Epithelial cell of esophagus (primary cell): Measurements from ENCODE around the gene ZNF318.
"Not testable (repeated sequence)": the region's sequence is repeated elsewhere in the genome, so short reads cannot be mapped to it uniquely, and the experiment has no call there.

ENCODE experiments used
- DNase-seq: peaks from one replicate; pipeline ENCODE4 v3.0.0; 2010; ENCODE audit warnings: low read depth
- H3K4me3 ChIP-seq: 2 replicates; pipeline ENCODE4 v1.5.1; 2011; ENCODE audit warnings: mild to moderate bottlenecking, low read length, control low read depth
- TF ChIP-seq, protein P1 (sequence below): IDR thresholded peaks from 2 replicates; pipeline ENCODE4 v1.5.1; 2011; ENCODE audit warnings: low read depth, mild to moderate bottlenecking, low read length, control low read depth, inconsistent platforms; ENCODE audit not compliant: insufficient read depth; ENCODE audit errors: missing control alignments

The ZNF318 gene

GRCh38 chr6:43393602-43394001 is 24.2 kb upstream of the ZNF318 start:
- no peak overlapping the region for H3K4me3 ChIP-seq
- no peak for DNase-seq
- TF ChIP-seq, protein P1, sequence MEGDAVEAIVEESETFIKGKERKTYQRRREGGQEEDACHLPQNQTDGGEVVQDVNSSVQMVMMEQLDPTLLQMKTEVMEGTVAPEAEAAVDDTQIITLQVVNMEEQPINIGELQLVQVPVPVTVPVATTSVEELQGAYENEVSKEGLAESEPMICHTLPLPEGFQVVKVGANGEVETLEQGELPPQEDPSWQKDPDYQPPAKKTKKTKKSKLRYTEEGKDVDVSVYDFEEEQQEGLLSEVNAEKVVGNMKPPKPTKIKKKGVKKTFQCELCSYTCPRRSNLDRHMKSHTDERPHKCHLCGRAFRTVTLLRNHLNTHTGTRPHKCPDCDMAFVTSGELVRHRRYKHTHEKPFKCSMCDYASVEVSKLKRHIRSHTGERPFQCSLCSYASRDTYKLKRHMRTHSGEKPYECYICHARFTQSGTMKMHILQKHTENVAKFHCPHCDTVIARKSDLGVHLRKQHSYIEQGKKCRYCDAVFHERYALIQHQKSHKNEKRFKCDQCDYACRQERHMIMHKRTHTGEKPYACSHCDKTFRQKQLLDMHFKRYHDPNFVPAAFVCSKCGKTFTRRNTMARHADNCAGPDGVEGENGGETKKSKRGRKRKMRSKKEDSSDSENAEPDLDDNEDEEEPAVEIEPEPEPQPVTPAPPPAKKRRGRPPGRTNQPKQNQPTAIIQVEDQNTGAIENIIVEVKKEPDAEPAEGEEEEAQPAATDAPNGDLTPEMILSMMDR: no peak

DNA sequence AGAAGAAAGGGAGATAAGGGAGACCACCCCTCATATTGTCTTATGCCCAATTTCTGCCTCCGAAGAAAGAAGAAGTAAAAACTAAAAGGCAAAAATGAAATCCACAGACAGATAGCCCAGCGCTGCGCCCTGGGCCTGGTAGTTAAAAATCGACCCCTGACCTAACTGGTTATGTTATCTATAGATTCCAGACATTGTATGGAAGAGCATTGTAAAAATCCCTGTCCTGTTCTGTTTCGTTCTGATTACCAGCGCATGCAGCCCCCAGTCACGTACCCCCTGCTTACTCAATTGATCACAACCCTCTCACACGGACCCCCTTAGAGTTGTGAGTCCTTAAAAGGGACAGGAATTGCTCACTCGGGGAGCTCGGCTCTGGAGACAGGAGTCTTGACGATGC is 23.7 kb upstream of the ZNF318 start:
- not testable (repeated sequence) for H3K4me3 ChIP-seq, DNase-seq

GRCh38 chr6:43391440-43392031 is 22.1 kb upstream of the ZNF318 start:
- no peak for DNase-seq
- no peak overlapping the region for H3K4me3 ChIP-seq
- TF ChIP-seq, protein P1: no peak

- DNase-seq, H3K4me3 ChIP-seq: not testable (repeated sequence)
These were observed 21.4 kb upstream of the ZNF318 start for GRCh38 chr6:43390753-43391439.

DNA sequence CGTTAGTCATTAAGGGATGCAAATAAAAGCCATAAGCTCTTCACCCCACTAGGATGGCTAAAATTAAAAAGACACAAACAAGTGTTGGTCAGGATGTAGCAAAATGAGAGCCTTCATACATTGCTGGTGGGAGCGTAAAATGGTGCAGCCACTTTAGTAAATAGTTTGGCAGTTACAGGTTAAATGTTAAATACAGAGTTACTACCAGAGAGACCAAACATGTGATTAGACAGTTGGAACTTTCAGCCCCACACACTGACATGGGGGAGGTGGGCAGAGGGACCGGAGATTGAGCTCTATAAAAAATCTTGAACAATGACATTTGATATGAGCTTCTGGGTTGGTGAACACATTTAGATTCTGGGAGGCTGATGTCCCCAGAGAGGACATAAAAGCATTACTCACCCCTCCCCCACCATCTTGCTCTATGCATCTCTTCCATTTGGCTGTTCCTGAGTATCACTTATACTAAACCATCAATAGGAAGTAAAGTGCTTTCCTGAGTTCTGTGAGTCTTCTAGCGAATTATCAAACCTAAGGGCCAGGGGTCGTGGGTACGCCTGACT is 20.4 kb upstream of the ZNF318 start:
- no peak overlapping the region for H3K4me3 ChIP-seq
- TF ChIP-seq, protein P1: no peak
- no peak for DNase-seq

GRCh38 chr6:43386492-43386891 is 17.0 kb upstream of the ZNF318 start:
- no peak overlapping the region for H3K4me3 ChIP-seq
- peak; percentile 28 for DNase-seq
- TF ChIP-seq, protein P1: peak; percentile 43

DNA sequence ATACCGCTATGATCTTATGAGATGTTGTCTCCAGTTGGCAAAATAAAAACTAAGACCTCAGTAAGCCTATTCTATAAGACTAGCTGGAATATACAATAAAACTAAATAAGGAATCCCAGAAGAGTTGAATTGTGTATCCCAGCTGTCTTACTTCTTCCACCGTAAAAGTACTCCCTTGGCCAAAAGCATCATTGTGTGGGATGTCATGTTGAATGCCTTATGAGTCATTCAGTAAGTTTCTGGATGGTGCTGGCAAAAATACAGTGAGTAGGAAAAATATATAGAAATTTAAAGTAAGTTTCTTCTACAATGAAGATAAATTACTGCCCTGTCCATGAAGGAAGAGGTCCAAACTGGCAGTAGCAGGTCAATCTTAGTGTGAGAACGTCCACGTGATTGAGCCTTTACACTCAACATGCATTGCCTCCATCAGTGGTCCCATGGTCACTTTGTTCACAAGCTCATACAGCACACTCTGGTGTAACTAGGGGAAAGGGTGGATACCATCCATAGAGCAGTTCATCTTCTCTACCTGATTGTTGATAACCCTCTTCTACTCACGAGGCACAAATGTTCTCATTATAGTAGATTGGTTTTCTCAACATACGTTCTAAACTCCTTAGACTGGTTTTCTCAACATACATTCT is 13.7 kb upstream of the ZNF318 start:
- H3K4me3 ChIP-seq: no peak overlapping the region
- TF ChIP-seq, protein P1: no peak
- DNase-seq: peak; percentile 27

DNA sequence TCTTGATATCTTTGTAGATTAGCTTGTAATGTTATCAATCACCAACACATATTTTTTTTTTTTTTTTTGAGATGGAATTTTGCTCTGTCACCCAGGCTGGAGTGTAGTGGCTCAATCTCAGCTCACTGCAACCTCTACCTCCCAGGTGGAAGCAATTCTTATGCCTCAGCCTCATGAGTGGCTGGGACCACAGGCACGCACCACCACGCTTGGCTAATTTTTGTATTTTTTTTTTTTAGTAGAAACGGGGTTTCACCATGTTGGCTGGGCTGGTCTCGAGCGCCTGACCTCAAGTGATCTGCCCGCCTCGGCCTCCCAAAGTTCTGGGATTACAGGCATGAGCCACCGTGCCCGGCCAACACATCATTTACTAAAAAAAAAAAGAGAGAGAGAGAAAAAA is 11.4 kb upstream of the ZNF318 start:
- not testable (repeated sequence) for H3K4me3 ChIP-seq, DNase-seq
